ENCODE data around the gene ERCC3.
"Not testable (repeated sequence)": the region's sequence is repeated elsewhere in the genome, so short reads cannot be mapped to it uniquely, and the experiment has no call there.

The ERCC3 gene

DNA sequence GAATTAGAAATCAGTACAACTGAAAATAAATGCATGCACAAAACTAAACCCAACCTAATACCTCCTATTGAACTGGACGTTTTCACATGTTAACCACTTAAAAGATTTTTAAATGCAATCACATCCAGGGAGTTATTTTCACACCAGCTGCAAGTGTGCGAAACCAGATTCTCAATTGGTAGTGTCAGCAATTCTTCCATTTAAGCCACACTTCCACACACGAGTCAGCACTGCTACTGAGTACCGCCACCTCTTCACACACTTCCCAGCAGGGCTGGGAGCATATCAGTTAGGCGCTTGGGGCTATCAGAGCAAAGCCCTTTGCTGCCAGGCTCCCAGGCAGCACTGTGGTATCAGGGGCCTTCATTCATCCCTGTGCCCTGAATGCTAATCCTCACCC, 14.2 kb downstream of the ERCC3 start:
- no peak for DNase-seq (ENCODE audit: low read depth)

DNA sequence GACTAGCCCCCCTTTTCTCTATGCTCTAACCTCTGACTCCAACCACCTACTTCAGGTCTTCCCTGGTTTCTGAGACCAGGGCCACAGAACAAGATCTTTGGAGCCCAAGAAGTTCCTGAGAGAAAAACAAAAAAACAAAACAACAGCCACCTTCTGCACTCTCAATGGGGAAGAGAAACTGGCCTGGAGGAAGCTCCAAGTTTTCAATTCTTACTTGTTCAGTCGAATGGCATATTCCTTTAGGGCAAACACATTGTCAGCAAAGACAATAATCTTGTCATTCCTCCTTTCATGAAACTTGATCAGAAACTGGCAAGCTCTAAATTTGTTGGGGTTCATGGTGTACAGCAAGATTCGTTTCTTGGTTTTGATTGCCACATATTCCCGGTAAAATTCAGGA, 15.0 kb downstream of the ERCC3 start:
- DNase-seq (ENCODE audit: low read depth) = no peak

DNA sequence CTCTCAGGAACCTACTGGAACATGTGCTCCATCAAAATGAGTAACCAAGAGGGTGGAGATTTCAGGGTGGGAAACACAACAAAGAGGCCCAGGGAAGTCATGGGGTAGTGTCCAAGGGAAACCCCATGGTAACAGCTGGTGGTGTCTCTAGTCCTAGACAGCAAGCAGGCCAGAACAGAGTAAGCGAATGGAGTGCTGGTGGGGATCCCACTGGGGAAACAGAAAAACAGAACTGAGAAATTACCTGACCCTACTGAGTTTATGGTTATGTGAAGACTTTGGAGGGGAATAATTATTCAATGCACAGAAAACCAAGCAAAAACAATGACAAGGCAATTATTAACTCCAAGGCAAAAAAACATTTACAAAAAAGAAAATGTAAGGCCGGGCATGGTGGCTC, 16.9 kb downstream of the ERCC3 start:
- DNase-seq (ENCODE audit: low read depth) = no peak

DNA sequence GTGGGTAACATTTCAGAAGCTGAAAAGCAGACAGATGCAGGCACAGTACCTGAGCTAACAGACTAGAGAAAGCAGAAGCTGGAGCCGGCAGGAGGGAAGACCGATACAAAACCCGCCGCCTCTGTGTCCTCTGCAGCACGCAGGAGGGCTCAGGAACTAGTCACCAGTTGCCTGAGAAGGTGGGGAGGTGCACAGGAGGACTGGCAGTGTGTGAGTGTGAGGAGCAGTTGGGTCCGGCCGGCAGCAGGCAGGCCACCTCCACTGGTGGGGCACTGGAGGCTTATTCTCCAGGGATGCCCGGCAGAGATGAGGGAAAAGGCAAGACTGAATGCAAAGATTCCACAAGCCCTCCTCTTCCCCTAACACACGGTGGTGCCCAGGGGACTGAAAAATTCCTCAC, 18.2 kb downstream of the ERCC3 start:
- DNase-seq (ENCODE audit: low read depth) = no peak

DNA sequence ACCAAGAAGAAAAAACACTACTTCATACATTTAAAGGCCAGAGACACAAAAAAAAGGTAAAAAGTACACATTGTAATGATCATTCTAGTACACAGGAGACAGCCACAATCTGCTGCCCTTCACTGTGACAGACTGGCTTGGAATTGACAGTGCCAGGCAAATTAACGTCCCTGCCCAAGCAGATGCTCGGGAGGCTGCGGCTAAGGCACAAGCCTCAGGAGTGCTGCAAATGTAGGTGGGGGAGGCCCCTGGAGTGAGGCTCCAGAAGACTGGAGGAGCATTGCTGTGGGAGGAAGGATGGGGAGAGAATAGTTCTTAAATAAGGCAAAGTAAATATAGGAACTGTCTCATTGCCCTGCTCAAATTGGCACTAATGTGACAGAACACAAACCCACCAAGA, 18.6 kb downstream of the ERCC3 start:
- DNase-seq (ENCODE audit: low read depth) = no peak

DNA sequence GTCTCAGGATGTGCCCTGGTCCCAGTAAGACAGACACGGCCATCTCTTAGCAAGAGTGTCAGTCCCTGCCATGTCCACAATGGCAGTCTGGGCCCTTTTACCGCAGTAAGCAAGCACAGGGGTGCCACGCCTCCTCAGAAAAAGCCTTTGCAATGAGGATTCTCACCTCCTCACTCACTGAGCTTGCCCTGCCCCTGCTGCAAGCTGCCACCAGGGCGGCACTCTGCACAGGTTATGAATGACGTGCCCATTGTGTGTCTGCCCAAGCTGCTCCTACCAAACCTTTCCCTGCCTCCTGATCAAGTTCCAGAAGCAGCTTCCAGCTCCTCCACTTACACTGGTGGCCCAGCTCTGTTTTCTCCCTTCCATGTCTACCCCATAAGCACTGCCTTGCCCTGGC, 23.3 kb downstream of the ERCC3 start:
- no peak for DNase-seq (ENCODE audit: low read depth)

DNA sequence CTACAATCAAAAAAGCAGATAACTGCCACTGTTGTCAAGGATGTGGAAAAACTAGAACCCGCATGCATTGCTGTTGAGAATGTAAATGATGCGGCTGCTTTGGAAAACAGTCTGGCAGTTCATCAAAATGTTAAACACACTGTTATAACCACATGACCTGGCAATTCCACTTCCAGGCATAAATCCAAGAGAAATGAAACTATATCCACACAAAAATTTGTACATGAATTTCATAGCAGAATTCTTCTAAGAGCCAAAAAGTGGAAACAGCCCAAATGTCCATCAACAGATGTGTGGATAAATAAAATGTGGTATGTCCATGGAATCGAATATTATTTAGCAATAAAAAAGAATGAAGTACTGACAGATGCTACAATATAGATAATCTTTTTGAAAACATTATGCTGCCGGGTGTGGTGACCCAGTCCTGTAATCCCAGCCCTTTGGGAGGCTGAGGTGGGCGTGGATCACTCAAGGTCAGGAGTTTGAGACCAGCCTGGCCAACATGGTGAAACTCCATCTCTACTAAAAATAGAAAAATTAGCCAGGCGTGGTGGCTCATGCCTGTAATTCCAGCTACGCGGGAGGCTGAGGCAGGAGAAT, 32.0 kb downstream of the ERCC3 start:
- DNase-seq (ENCODE audit: low read depth) = no peak

DNA sequence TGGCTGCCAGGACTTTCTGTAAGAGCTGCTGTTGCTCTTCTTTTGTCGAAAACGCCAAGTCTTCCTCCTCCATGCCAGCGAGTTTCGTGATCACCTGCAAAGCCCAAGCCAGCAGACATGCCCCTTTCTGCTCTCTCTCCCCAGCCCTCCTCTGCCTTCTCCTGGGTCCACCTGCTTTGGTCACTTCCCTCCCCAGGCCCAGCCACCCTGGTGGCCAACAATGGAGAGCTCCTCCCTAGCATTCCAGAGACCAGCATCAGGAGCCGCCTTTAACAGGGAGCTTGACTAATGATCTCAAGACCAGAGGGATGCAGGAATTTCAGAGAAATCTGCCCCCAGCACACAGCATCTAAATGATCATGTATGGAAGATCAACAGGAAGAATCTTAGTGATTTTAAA, 34.6 kb downstream of the ERCC3 start:
- DNase-seq (ENCODE audit: low read depth) = no peak

DNA sequence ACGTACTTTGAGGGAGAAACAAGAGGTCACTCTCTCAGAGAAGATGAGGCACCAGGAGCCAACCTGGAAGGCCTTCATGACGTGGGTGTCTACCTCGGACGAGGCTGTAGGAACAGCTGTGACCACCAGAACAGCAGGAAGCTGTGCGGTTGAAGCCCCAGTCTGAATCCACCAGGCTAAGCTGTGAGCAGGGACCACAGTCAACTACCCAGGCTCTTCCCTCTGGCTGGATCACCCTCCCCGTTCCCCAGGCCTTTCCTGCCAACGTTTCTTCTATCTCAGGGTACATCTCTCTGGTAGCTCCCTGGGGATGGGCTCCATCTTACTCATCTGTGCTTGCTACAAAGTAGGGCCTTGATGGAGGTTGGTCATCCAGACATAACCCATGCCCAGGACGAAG, 37.1 kb downstream of the ERCC3 start:
- no peak for DNase-seq (ENCODE audit: low read depth)

DNA sequence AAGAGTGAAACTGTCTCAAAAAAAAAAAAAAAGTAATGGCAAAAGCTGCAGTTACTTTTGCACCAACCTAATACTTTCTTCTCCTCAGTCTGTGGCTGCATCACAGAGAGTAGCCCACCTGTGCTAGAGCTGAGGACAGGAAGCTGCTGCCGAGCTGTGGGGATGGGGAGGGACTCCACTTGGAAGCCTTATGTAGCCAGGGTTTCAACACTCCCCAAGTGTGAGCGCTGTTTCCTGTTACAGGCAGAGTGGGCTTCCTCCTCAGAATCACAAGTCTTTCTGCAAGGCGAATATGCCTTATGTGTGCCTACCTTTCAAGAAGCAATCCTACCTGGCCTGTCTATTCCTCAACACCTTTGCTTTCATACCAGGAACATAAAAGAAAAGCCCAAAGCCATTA, 37.6 kb downstream of the ERCC3 start:
- no peak for DNase-seq (ENCODE audit: low read depth)

DNA sequence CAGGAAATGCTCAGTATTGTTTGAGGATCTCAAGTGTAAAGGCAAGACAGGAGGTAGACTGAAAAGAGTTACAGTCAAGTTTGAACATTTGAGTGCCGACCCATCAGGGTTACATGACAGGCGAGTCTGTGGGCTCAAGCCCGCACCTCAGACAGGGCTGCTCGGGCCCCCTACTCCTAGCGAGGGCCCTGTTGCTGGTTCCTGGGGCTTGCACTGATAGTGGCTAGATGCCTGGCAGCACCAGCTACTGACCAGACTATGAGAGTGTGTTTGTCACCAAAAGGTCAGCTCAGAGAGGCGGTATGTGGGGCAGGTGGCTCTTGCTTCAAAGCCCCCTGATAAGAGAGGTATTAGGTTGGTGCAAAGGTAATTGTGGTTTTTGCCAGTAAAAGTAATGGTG, 38.2 kb downstream of the ERCC3 start:
- no peak for DNase-seq (ENCODE audit: low read depth)

DNA sequence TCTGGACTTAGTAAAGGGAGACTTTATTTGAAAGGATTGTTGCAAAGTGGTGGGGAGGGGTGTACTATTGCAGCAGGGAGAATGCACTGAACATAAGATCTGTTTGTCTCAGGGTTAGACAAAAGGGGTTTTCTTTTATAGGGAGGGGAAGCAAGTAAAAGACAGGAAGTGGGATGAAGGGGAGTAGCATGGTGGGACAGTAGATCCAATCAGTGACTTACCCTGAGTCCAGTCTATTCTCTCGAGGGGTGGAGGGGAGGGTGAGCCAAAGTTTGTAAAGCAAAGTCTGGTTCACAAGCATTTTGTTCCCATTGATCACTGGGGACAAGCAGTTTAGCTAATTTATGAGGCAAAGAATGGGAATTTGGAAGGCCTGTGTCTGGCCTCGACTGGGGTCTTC, 38.8 kb downstream of the ERCC3 start:
- DNase-seq (ENCODE audit: low read depth) = no peak

DNA sequence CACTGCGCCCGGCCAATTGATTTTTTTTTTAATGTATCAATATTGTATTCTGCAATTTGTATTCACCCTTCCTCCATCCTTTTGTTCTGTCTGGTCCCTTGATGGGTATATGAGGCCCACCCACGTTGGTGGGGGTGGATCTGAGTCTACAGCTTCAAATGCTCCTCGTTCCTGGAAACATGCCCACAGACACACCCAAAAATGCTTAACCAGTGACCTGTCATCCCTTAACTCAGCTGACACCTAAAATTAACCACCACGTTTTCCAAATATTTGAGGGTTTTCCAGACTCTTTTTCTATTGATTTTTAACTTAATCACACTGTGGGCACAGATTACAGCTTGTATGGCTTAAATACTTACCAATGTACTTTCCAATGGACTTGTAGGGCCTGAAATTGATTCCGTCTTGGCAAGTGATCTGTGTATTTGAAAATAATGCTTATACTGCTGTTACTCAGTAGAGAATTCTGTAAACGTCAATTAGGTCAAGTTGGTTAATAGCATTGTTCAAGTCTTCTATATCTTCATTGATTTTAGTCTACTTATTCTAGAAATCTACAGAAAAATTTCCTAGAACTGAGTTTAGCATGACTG, 39.5 kb downstream of the ERCC3 start:
- DNase-seq (ENCODE audit: low read depth) = peak; percentile 59

DNA sequence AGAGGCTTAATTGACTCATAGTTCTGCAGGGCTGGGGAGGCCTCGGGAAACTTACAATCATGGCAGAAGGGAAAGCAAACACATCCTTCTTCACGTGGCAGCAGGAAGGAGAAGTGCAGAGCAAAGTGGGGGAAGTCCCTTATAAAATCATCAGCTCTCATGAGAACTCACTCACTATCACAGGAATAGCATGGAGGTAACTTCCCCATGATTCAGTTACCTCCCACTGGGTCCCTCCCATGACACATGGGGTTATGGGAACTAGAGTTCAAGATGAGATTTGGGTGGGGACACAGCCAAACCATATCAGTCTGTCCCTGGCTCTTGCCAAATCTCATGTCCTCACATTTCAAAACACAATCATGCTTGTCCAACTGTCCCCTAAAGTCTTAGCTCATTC, 52.8 kb downstream of the ERCC3 start:
- not testable (repeated sequence) for DNase-seq (ENCODE audit: low read depth)

DNA sequence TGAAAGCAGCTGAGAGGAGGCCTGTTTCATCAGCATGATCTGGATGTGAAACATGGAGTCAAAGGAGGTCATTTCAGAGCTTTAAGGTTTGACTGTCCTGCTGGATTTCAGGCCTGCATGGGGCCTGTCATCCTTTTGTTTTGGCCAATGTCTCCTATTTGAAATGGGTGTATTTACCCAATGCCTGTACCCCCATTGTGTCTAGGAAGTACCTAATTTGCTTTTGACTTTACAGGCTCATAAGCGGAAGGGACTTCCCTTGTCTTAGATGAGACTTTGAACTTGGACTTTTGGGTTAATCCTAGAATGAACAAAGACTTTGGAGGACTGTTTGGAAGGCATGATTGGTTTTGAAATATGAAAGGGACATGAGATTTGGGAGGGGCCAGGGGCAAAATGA, 54.5 kb downstream of the ERCC3 start:
- no peak for DNase-seq (ENCODE audit: low read depth)

DNA sequence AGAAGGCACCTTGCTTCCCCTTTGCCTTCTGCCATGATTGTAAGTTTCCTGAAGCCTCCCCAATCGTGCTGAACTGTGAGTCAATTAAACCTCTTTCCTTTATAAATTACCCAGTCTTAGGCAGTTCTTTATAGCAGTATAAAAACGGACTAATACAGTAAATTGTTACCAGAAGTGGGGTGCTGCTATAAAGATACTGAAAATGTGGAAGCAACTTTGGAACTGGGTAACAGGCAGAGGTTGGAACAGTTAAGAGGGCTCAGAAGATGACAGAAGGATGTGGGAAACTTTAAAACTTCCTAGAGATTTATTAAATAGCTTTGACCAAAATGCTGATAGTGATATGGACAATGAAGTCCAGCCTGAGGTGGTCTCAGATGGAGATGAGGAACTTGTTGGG, 56.2 kb downstream of the ERCC3 start:
- not testable (repeated sequence) for DNase-seq (ENCODE audit: low read depth)

DNA sequence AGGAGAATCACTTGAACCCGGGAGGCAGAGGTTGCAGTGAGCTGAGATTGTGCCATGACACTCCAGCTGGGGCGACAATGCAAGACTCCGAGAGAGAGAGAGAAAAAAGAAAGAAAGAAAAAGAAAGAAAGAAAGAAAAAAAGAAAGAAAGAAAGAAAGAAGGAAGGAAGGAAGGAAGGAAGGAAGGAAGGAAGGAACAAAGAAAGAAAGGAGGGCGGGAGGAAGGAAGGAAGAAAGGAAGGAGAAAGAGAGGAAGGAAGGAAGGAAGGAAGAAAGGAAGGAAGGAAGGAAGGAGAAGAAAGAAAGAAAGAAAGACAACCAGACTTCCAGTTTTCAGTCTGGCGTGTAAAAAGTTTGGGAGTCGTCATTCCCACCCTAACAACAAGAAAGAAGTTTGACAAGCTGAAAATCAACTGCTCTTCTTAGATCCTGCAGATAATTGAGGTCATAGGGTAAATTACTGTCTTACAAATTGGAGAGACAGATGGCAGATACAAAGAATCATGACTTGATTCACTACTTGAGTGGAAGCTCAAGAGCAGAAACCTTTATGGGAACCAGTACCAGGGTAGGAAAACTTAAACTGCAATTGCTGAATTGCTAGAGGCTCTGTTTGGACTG, 58.8 kb downstream of the ERCC3 start:
- no peak for DNase-seq (ENCODE audit: low read depth)

DNA sequence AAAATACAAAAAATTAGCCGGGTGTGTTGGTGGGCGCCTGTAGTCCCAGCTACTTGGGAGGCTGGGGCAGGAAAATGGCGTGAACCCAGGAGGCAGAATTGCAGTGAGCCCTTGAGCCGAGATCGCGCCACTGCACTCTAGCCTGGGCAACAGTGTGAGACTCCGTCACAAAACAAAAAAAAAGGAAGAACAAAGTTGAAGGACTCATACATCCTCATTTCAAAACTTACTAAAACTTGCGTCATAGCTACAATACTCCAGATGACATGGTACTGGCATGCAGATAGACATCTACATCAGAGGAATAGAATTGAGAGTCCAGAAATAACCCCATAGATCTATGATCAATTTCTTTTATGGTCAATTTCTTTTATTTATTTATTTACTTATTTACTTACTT, 60.2 kb downstream of the ERCC3 start:
- no peak for DNase-seq (ENCODE audit: low read depth)

DNA sequence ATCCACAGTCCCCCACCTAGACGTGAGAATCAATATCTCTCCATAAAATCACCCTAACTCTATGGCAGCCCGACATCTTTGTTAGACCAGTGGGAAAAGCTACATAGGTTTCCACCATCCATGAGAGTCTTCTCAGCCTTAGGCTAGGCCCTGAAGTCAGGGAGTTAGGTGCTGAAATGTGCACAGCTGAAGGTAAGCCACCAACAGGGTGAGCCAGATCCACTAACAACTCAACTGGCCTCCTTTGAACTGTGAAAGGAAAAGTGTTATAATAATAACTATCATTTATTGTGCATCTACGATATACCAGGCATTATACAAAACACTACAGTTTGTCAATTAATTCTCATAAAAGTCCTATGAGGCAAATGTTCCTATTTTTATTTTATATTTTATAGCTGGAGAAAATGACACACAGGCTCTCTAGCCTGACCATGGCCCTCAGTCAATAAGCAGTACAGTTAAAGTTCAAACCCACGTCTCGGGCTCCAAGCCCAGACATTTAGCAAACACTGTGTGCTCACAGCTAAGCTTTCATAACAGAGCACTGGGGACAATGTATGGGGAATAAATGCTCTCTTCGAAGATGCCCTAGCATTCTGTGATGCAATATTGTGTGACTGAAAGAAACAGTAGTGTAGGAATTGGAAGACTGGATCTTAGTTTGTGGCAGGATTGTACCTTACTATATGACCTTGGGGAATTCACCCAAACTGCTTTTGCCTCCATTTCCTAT, 62.6 kb downstream of the ERCC3 start:
- DNase-seq (ENCODE audit: low read depth) = no peak

DNA sequence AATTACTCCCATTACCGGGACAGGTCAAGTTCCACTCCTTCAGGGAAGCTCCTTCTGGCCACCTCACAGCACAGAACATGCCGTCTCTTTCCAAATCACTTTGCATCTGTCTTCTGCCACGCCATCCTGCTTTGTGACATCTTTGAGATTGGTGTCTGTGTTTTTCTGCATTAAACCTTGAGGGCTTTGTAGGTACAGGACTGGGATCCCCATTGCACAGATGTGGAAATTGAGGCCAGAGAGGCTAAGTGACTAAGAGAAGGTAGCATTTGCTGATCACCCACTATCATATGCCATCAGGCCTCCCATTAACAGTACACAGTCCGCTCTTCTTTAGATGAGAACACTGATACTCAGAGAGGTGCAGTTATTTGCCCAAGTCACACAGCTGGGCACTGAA, 64.4 kb downstream of the ERCC3 start:
- DNase-seq (ENCODE audit: low read depth) = no peak

DNA sequence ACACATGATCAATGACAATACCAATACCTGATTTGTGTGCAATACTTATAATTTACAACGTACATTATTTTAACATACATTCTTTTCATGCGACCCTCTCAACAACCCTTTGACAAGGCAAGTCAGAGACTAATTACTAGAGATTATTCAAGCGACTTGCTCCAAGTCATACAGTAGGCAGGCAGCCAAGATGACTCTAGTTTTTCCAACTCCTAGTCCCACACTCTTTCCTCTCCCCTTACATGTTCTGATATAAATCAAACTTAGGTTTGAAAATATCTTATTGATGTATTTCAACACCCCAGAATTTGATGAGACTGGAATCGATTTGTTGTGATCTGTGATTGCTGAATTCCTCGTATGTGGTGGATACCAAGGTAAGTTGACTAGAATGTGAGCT, 65.8 kb downstream of the ERCC3 start:
- DNase-seq (ENCODE audit: low read depth) = peak; percentile 58

DNA sequence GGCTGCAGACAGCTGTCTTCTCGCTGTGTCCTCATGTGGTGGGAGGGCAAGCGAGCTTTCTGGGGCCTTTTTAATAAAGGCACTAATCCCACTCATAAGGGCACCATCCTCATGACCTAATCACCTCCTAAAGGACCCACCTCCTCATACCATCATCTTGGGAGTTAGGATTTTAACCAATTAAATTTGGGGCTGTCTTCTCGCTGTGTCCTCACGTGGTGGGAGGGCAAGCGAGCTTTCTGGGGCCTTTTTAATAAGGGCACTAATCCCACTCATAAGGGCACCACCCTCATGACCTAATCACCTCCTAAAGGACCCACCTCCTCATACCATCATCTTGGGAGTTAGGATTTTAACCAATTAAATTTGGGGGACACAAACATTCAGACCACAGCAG, 66.7 kb downstream of the ERCC3 start:
- not testable (repeated sequence) for DNase-seq (ENCODE audit: low read depth)

DNA sequence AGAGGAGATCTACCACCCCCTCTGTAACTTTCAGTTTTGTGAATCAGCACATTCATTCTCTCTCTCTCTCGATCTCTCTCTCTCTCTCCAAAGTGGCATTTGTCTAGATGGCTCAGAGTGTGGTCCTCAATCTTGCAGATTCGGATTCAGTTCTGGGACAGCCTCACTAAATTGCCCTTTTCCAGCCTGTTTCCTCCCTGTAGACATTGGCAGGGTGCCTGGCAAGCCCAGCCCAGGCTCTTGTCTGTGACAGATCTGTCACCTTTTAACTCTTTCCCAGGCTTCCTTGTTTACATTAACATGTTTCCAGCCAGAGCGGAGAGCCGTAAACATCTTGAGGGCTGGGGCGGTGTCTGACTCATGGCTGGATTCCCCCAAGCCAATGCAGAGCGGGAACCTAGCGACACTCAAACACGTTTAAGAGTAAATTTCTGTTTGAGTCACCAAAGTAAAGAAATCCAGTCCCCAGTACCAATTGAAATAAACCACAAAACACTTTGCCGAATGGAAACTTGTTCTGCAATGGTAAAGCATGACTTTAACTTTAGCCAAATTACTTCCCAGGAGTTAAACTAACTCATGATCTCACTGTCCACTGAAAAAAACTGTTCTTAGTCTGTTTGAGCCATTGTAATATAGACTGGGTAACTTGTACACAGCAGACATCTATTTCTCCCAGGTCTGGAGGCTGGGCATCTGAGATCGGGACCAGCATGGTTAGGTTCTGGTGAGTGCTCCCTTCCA, 67.3 kb downstream of the ERCC3 start:
- peak; percentile 98 for DNase-seq (ENCODE audit: low read depth)

All from EH (cell line).